RPMI8226 (cell line): ENCODE measurements around the gene DCC.

Source experiments
- DNase-seq: peaks from one replicate; pipeline ENCODE4 v3.0.0-alpha.2; 2015

The DCC gene

DNA sequence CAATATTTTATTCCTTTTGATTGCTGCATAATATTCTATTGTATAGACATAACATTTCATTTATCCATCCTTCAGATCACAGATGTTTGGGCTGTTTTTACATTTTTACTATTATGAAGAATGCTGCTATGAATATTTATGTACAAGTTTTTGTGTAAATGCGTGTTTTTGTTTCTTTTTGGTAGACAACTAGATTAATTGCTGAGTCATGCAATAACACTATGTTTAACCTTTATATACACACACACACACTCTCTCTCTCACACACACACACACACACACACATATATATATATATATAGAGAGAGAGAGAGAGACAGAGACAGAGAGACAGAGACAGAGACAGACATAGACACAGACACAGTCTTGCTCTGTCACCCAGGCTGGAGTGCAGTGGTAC, 926.9 kb downstream of the DCC start:
- no peak for DNase-seq

DNA sequence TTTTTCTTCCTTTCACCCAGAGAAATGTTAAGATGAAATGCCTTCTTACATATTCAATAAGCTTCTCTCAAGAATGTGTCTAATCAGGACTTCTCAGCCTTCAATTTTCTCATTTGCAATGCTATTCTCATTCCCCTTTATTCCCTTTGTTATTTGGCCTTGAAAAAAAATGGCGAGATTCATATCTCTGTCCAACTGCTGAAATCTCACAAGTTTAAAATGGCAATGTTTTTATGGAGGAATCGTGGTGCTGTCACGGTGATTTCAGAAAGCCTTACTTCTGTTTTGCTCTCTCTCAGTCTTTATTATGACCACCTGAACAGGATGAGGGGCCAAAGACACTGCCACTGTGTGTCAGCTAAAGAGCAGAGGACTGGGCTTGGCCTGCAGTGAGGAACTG, 928.5 kb downstream of the DCC start:
- DNase-seq, result no peak

DNA sequence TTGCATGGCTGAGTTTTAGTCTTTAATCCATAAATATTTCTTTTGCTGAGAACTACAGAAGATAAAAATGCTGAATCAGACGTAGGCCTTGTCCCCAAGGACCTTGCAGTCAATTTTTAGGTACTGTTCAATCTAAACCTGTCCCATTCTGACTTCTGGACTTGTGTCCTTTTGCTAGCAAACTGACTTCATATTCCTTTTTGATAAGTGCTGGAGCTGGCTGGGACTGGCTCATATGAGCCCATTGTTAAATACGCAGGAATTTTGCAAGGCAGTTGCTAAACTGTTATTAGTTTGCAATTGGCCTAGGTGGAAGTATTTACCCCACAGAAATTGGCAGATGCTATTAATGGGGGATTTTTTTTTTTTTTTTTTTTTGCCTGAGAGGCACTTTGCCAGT, 941.4 kb downstream of the DCC start:
- no peak for DNase-seq

DNA sequence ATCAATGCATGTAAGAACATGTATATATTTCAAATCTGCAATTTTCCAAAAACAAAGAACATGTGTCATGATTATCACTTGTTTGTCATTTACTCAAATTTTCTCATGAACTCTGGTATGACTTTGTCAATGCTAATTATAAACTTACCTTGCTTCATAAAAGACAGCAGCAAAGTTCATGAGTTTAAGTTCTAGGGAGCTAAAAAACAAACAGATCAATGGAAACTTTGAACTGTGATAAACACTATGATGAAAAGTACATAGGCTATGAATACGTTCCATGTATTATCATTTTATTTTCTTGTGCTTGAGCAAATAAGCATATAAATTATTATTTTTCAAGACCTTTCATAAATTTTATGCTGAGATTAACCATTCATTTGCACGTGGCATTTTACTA, 943.7 kb downstream of the DCC start:
- no peak for DNase-seq

DNA sequence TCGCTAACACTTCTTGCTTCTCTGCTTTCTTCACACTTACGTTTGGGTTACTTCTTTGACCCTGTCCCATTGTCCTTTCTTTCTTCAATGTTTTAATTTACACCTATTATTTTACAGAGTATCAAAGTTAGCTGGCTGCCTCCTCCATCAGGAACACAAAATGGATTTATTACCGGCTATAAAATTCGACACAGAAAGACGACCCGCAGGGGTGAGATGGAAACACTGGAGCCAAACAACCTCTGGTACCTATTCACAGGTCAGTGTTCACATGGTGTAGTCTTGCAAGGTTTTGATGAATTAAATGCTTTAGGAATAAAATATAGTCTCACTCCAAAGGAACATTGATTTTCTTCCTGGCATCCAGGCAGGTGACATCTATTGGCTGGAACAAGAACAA, 965.5 kb downstream of the DCC start:
- DNase-seq, result no peak

DNA sequence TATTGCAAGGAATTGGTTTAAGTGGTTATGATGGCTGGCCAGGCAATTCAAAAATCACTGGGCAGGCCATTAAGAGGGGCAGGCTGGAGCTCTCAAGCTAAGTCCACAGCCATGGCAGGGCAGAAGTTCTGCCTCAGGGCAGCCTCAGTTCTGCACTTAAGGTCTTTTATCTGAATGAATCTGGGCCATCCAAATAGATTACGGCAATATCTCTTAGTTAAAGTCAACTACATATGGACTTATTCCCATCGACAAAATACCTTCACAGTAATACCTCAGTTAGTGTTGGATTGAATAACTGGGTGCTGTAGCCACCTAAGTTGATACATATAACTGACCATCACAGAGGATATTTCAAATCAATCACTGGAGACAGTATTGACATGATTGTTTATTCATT, 979.6 kb downstream of the DCC start:
- DNase-seq, result no peak

DNA sequence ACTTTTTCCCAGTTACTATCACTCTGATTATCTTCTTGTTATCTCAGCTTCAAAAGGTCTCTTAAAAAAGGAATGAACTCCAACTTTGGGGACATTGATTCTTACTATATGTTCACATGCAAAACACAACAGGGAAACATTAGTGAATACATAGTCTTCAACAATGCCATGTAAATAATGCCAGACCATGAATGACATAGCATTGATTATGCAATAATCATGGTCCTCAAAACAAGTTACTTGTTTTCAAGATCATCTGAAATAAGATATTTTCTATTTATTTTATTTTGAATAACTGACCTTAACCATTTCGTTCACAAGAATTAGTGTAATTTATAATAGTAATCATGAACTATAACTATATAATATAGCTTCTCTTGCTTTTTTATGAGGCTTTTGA, 982.2 kb downstream of the DCC start:
- no peak for DNase-seq

DNA sequence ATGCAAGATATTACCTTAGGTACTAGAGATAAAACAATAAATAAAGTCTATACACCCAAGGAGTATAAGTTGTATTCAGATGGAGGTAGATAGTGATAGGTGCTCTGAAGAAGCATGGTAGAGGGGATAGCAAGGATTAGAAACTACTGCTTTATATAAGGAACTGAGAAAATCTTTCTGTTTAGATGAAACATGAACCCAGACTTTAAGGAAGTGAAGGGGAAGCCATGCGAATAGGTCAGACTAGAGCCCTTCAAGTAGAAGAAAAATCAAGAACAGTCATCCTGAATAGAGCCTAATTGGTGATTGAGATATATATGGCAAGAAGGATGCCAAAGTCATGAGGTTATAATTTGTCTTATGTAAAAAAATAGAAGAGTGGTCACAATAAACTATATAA, 984.4 kb downstream of the DCC start:
- DNase-seq, result no peak

DNA sequence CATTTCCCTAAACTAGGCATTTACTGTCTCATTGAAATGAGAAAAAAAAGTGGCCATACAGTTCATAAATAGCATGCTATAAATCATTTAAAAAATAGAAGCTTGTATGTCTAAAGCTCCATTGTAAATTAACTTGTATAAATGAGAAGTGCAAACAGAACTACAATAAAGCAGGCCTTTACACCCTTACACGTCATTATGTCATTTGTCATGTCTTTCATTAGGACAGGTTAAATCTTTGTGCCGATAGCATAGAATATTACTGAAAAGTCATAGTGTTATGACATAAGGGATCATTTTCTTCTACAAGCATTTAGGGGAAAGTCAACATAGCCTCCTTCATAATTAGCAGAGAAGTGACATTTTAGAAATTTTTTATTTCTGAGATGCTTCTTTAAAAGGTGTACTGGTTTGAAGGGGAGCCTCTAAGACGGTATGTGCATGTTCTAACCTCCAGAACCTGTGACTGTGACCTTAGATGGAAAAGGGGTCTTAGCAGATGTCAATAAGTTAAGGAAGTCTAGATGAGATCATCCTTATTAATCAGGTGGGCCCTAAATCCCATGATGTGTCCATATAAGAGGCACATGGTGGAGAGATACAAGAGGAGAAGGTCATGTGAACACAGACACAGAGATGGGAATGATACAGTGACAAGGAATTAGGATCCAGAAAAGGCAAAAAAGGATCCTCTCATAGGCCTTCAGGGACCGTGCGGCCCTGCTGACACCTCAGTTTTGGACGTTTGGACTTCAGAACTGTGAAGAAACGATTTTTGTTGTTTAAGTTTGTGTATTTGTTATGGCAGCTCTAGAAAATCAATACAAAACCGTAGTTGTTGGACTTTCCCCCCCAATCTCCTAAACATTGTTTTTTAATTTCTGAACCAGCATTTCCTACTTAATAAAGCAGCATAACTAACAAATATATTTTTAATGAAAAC, 1020.8 kb downstream of the DCC start:
- DNase-seq, result no peak

DNA sequence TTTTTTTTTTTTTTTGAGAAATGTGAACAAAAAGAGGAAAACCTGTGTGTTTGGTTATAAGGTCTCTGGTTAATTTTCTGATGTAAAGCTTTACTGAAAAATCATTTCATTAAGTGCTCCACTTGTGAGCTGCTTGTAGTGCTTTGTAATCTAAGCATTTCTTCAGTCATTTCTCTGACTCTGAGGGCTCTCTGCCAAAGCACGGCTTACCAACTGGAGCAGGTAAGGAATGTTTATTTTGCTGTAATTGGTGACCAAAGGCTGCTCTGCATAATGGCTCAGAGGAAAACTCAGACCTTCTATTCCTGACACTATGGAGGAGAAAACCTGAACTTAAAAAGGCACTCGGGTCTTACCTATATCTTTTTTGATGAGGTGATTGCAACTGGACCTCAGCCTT, 1035.6 kb downstream of the DCC start:
- no peak for DNase-seq

DNA sequence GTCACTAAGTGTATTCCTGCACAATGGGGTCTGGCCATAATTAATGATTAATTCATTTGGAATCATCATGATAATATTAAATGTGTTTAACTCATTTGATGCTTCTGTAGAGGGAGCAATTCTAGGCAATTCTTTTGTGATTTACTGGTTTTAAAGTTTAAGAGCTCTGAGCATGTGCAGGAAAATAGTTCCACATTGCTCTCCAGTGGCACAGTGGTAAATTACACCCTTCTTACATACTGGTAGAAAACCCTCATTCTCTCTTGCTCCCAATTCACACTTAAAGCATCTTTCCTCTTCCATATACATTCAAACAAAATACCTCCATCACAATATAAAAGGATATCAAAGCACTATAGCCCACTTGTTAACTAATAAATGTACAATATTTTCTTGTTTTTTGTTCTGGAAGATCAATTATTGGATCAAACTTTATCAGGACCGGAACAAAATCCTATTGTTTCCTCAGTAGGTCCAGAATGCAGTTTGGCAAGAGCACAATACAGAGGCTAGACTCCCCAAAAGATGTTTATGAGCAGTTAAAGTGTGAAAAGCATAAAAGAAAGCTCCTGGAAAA, 1040.2 kb downstream of the DCC start:
- peak; percentile 29 for DNase-seq

DNA sequence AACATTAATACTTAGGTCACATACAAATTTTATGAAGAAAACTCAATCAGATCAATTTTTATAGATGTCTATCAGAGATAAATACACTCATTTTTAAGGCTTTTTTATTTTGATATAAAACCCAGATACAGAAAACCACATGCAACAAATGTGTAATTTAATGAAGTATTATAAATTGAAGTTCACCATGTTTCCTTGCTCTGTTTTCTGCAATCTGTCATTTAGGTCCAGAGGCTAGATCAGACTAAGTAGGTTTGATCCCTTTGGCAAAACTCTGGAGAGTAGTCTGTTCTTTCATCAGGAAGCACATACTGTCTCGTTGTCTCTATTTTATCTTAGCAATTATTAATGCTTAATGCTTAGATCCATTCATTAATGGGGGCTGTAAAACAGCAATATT, 1042.9 kb downstream of the DCC start:
- DNase-seq, result no peak

DNA sequence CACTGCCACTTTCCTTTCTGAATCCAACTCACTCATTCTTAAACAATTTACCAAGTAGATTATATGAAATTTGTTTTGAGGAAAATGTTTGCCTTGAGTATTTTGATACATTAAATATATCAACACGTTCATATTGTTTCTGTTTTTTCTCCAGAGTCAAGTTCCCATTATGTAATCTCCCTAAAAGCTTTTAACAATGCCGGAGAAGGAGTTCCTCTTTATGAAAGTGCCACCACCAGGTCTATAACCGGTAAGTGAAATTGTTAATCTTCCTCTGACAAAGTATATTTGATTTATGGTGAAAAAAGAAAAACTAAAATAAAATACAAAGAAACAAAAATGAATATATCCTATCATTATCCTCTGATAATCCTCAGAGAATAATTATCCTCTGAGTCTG, 1045.9 kb downstream of the DCC start:
- DNase-seq, result no peak

DNA sequence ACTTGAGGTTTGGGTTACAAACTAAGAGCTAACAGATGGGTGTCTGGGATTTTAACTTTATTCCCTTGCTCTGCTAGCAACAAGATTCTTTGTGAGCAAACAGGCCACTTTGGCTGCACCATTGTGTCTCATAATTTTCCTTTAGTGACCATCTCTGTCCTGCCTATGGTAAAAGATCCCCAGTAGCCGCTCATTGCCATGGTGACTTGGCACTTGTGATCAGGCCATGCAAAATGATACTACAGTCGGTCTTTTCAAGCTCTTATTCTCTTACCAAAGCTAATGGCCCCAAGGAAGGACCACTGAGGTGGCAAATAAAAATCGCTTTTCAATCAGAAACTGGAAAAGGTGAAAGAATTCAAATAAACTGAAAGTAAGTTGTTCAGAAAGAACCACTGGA, 1047.6 kb downstream of the DCC start:
- DNase-seq, result no peak

DNA sequence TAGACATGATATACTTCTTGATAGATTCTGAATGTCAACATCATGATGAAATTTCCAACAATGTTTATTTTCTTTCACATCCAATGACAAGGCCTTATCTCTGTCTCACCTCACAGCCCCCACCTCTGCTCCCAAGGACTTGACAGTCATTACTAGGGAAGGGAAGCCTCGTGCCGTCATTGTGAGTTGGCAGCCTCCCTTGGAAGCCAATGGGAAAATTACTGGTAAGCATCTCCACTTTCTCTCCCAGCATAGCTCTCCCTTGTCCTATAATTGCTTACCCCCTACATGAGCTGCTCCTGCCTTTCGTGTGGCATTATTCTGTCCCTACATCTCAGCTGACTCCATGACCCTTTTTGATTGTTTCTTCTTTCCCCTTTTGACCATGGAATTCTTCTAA, 1062.7 kb downstream of the DCC start:
- DNase-seq, result no peak

DNA sequence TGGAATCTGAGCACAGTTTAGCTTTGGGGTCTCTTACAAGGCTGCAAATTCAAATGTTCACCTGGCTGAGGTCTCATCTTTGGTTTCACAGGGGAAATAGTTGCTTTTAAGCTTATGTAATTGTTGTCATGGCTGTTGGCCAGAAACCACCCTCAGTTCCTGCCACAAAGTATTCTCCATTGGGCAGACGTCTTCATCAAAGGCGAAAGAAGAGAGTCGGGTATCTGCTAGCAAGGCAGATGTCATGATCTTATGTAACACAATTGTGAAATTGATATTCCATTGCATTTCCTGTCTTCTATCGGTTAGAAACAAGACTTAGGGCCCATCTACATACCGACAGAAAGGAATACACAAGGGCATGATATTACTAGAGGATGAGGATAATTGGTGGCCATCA, 1068.3 kb downstream of the DCC start:
- DNase-seq, result no peak

DNA sequence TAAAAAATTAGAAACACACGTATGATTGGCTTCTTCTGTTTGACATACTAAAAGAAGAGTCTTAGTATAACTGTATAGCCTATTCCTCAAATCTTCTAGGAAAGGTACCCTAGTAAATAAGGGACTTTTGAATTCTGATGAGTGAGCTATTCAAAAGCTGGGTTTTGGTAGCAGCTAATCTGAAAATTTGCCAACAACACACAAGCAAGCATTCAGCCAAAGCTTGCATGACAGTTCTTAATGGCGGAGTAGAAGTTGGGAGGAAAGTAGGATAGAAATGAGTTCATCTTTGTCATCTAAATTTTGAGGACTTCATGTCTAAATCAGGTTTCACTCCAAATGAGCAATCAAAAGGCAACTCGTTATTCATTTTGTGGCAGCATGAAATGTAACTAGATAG, 1071.5 kb downstream of the DCC start:
- DNase-seq, result no peak

DNA sequence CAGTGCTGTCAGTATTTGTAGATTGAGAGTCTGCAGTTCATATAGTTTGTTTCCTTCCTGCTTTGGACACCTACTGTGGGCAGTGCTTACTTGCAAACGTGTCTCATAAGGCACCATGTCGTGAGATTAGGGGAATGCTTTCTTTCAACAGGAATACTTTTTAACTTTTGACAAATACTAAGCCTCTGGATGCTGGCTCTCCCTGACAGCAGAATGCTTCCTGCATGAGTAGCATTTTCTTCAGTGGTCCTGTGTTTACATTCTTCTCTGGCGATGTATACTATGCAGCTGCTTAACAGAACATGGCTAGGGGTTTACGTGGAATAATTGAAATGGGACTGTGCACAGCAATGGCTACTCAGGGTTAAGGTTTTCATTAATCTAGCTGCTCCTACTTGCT, 1077.0 kb downstream of the DCC start:
- no peak for DNase-seq

DNA sequence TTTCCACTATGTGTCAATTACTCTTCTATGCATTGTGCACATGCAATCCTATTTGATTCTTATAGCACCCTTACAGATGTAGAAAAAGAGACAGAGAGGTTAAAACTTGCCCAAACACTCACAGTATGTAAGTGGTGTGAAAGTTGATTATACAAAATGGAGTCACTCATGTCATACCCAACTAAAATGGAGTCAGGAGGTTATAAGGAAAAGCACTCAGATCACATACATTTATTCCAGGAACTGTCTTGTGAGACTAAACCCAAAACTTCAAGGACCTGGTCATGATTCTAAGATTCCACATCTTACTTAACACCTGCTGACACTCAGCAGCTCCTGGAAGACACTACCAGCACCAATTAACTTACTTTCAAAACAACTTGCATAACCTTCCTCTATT, 1081.9 kb downstream of the DCC start:
- DNase-seq, result no peak

DNA sequence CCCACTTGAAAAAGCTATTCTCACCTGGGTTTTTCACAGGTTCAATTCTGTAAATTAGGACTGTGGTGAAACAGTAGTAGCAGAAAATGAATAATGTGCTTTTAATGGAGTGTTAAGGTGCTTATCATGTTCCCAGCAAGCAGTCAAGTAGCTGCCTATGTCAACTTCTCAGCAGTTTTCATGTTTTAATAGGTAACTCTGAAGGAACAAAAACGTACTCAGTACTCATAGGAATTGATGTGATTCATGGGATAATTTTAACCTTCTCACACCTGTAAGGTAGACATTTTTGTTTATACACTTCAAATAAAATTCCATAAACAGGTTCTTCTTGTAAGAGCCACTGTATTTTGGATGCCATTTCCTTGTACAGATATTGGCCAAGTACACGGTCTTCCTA, 1082.9 kb downstream of the DCC start:
- DNase-seq, result no peak

DNA sequence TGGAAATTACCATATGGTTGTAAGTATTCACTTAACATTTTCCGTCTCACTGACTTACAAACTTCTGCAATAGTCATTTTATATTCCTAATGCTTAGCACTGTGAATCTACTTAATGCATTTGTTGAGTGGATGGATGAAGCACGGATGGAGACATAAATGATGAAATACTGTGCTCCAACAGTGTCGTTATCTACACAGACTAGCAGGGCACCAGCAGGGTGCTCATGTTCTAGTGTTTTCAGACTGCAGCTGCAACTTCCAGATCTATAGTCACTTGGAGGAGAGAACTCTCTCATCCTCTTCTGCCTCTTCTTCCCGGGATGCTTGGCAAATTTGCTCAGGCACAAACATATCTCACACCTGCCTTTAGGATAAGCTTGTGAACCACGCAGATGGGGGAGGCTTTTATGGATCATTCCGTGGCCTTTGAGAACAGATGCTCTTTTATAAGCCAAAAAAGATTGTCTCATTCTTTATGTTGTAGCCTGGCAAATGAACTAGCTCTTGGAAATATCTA, 1086.7 kb downstream of the DCC start:
- no peak for DNase-seq

DNA sequence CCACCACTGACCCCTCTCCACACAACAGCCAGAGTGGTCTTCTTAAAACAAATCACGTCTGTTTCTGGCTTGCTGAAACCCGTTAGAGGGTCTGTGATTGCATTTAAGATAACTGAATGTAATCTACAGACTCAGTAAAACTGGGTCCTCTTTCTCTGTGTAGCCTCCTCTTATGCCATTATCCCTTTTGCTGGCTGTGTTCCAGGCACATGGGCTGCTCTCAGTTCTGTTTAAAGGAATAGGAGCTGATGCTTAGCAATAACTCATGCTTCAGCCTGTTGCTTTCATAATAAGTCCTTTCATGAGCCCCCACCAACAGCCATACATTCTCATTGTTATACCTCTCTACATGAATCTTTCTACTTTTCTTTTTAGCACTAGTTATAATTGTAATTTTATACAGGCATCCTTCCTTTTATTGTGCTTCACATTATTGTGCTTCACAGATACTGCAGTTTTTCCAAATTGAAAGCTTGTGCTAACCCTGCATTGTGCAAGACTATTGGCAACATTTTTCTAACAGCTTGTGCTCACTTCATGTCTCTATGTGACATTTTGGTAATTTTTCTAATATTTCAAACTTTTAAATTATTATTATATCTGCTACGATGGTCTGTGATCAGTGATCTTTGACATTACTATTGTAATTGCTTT, 1101.9 kb downstream of the DCC start:
- no peak for DNase-seq

DNA sequence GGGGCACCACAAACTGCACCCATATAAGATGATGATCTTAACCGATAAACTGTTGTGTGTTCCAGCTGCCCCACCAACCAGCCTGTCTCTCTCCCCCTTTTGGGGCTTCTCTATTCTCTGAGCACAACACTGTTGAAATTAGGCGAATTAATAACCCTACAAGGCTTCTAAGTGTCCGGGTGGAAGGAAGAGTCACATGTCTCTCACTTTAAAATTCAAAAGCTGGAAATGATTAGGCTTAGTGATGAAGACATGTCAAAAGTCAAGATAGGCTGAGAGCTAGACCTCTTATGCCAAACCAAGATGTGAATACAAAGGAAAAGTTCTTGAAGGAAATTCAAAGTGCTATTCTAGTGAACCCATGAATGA, 1102.4 kb downstream of the DCC start:
- DNase-seq, result no peak

DNA sequence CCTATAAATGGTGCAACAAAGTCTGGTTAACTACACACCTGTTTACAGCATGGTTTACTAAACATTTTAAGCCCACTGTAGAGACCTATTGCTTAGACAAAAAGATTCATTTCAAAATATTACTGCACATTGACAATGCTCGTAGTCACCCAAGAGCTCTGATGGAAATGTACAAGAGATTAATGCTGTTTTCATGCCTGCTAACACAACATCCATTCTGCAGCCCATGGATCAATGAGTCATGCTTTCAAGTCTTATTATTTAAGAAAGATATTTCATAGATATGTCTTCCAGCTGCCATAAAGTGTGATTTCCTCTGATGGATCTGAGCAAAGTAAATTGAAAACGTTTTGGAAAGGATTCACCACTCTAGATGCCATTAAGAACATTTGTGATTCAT, 1103.3 kb downstream of the DCC start:
- no peak for DNase-seq
